Measurements from ENCODE around the gene GLIS2.

Gene GLIS2

GRCh38 chr16:4358831-4359561 lies 43.1 kb downstream of the GLIS2 start:
- Histone ChIP-seq H3K27me3 (ENCODE audit: insufficient read depth, low read length, poor library complexity, severe bottlenecking) (no peaks in the 10 kb centered on the region), H2AFZ (ENCODE audit: low read length) (no peak overlapping the region), H3K4me2 (ENCODE audit: low read depth, low read length, poor library complexity, severe bottlenecking) (no peak overlapping the region), H3K79me2 (ENCODE audit: insufficient read depth, low read length) (no peaks in the 10 kb centered on the region), H3K9me3 (ENCODE audit: insufficient read depth, low read depth, low read length) (no peaks in the 10 kb centered on the region), H4K20me1 (ENCODE audit: insufficient read depth, low read length, poor library complexity, severe bottlenecking) (no peaks in the 10 kb centered on the region), H3K9ac (ENCODE audit: low read depth, low read length, poor library complexity, severe bottlenecking) (no peak overlapping the region), H3F3A (ENCODE audit: low read depth) (no peaks in the 10 kb centered on the region), H3K9me2 (replicated peaks; ENCODE audit: low read depth, low read length) (no peaks in the 10 kb centered on the region), H3K36me3 (ENCODE audit: insufficient read depth, low read length) (peaks cover 4% of the 10 kb centered on the region; the same call in 1 of the 2 replicates), H3K4me3 (ENCODE audit: low read length, poor library complexity, severe bottlenecking) (no peak overlapping the region), H3K4me1 (ENCODE audit: insufficient read depth, low read length, poor library complexity, severe bottlenecking) (no peaks in the 10 kb centered on the region)
- no peak for TF ChIP-seq EZH2phosphoT487 (IDR thresholded peaks at IDR 0.05; ENCODE audit: borderline replicate concordance)
- TF ChIP-seq CTCF (conservative IDR thresholded peaks at IDR 0.05; ENCODE audit: low read length), result peak; percentile 64

GRCh38 chr16:4359914-4360313 lies 44.0 kb downstream of the GLIS2 start:
- Histone ChIP-seq H2AFZ (ENCODE audit: low read length) (no peak overlapping the region), H3K36me3 (ENCODE audit: insufficient read depth, low read length) (peaks cover 6% of the 10 kb centered on the region; the same call in 1 of the 2 replicates), H3K4me2 (ENCODE audit: low read depth, low read length, poor library complexity, severe bottlenecking) (no peak overlapping the region), H3F3A (ENCODE audit: low read depth) (no peaks in the 10 kb centered on the region), H3K9me3 (ENCODE audit: insufficient read depth, low read depth, low read length) (no peaks in the 10 kb centered on the region), H4K20me1 (ENCODE audit: insufficient read depth, low read length, poor library complexity, severe bottlenecking) (no peaks in the 10 kb centered on the region), H3K79me2 (ENCODE audit: insufficient read depth, low read length) (no peaks in the 10 kb centered on the region), H3K4me3 (ENCODE audit: low read length, poor library complexity, severe bottlenecking) (no peak overlapping the region), H3K27me3 (ENCODE audit: insufficient read depth, low read length, poor library complexity, severe bottlenecking) (no peaks in the 10 kb centered on the region), H3K4me1 (ENCODE audit: insufficient read depth, low read length, poor library complexity, severe bottlenecking) (no peaks in the 10 kb centered on the region), H3K9ac (ENCODE audit: low read depth, low read length, poor library complexity, severe bottlenecking) (no peak overlapping the region), H3K9me2 (replicated peaks; ENCODE audit: low read depth, low read length) (no peaks in the 10 kb centered on the region)
- TF ChIP-seq CTCF (conservative IDR thresholded peaks at IDR 0.05; ENCODE audit: low read length) (no peak), EZH2phosphoT487 (IDR thresholded peaks at IDR 0.05; ENCODE audit: borderline replicate concordance) (no peak)

GRCh38 chr16:4360538-4361021 lies 44.7 kb downstream of the GLIS2 start:
- Histone ChIP-seq H3K4me3 (ENCODE audit: low read length, poor library complexity, severe bottlenecking) (no peak overlapping the region), H4K20me1 (ENCODE audit: insufficient read depth, low read length, poor library complexity, severe bottlenecking) (no peaks in the 10 kb centered on the region), H3K9me3 (ENCODE audit: insufficient read depth, low read depth, low read length) (no peaks in the 10 kb centered on the region), H2AFZ (ENCODE audit: low read length) (no peak overlapping the region), H3K27me3 (ENCODE audit: insufficient read depth, low read length, poor library complexity, severe bottlenecking) (no peaks in the 10 kb centered on the region), H3F3A (ENCODE audit: low read depth) (no peaks in the 10 kb centered on the region), H3K9ac (ENCODE audit: low read depth, low read length, poor library complexity, severe bottlenecking) (no peak overlapping the region), H3K36me3 (ENCODE audit: insufficient read depth, low read length) (peaks cover 8% of the 10 kb centered on the region; the same call in 1 of the 2 replicates), H3K4me2 (ENCODE audit: low read depth, low read length, poor library complexity, severe bottlenecking) (no peak overlapping the region), H3K9me2 (replicated peaks; ENCODE audit: low read depth, low read length) (no peaks in the 10 kb centered on the region), H3K4me1 (ENCODE audit: insufficient read depth, low read length, poor library complexity, severe bottlenecking) (no peaks in the 10 kb centered on the region), H3K79me2 (ENCODE audit: insufficient read depth, low read length) (no peaks in the 10 kb centered on the region)
- TF ChIP-seq EZH2phosphoT487 (IDR thresholded peaks at IDR 0.05; ENCODE audit: borderline replicate concordance), result no peak
- TF ChIP-seq CTCF (conservative IDR thresholded peaks at IDR 0.05; ENCODE audit: low read length), result no peak

All from Loucy (cell line).